GM18907 (cell line): ENCODE results near the gene CTTNBP2.

Experiments
- ATAC-seq: cut with Tn5 transposase; IDR thresholded peaks from one replicate; pipeline ENCODE4 v1.9.1; 2021; ENCODE audit warnings: mild to moderate bottlenecking, moderate library complexity; ENCODE audit not compliant: unreplicated experiment

Gene CTTNBP2

DNA sequence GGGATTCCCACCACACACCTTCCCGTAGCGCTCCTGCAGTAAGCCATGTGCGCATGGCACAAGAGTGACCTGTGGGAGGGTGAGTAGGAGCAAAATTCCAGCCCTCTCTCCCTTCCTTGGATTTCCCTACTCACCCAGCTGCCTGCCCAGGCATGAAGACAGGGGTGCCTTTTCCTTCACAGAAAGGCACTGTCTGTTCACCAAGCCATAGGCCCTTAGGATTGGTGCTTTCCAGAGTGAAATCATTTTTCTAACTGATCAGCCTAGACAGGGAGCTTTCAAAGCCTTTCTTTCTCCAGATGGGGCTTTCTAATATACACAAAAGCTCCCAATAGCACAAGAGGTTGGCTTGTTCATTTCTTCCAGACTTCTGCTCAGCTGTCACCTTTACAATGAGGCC, 79.7 kb downstream of the CTTNBP2 start:
- no peak for ATAC-seq

DNA sequence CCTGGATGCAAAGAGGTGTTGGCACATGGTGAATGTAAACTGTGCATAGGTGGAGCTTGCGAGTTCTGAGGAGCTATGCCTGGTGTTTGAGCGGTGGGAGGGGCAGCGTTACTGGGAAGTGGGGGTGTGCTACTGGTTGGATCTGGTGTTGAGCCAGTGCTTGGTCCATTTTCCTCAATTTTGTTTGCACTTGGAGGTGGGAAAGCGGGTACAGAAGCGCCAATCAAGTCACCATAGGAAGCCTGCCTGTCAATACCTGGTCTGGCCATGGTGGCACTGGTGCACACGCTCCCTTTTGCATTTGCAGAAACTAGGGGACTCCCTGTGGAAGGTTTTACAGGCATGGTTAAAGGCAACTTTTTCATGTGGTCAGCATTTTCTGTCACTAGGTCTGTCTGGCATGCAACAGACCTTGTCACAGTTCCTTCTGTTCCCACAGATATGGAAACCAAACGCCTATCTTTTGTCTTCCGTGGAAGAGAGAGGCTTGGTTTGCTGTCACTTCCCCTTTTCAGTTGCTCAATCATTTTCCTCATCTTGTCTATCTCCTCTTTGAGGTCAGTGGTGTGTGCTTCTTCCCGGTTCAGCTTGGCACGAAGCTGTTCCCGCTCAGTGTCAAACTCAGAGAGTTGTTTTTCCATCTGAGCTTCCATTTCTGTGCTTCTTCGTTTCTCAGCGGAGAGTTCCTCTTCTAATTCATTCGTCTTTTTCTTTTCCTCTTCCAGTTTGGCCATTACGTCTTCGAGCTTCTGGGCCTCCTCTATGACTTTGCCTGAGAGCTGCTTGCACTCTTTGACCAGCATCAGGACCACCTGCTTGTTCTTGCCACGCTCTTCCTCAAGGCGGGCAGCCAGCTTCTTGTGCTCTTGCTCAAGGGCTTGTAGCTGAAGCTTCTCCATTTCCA, 81.1 kb downstream of the CTTNBP2 start:
- ATAC-seq, result peak; percentile 90

DNA sequence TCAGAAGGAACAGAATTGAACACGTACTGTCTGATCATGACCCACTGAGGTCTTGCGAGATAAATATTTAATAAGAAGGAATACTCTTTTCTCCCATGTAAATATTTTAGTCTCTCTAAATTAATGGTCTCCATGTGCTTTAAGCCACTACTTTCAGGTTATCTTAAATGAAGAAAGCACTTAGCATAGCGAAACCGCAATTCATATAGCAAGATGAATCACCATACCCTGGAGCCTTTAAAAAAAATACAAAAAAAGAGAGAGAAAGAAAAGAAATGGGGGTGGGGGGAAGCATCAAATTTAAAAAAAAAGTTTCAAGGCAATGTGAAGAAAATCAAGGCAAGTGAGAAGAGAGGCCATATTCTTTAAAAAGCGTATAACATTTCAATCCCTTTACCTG, 82.5 kb downstream of the CTTNBP2 start:
- no peak for ATAC-seq

DNA sequence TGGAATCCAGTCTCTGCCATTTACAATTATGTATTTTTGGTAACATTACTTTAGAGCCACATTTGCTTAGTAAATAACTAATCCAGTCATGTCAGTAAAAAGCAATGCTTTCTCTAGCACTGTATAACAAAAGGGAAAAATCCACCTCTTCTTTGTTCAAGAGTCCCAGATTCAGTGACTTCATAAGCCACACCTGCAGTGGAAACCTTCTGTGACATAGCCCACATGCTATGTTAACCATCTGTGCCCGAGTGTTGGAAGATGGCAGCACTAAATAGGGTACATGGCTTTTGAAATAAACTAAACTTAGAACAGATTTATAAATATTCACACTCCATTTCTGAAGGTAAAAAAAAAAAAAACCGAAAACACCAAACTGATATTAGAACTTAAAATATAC, 83.0 kb downstream of the CTTNBP2 start:
- no peak for ATAC-seq

DNA sequence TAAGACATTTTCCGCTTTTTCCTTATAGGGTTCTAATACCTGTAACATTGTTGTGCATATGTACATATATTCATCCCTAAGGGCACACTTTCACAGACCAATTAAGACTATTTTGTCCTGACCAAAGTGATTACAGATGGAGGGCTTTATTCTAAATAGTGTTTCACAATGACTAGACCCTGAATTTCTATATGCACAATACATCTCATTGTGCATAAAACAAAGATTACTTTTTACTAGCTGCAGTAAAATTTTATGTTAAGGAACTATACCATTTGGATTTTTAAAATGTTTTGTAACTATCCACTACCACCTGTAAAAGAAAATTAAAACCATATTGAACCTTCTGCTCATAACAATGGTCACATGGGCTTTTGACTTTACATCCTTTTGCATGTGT, 87.8 kb downstream of the CTTNBP2 start:
- no peak for ATAC-seq

DNA sequence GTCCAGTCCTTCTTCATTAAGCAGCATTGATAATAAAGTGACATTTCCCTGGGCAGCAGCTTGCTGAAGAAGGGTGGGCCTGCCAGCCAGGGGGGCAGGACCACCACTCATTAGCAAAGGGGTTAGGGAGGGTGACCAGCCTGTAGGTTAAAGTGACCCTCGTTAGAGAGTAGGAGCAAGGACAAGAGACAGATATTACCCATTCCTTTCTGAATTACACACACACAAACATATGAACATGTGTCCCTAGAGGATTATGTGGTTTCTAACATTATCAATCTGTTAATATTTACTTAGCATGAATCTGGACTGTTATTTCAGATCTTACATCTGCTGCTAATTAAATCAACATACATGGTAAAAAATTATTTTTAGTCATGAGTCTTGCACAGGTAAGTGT, 88.9 kb downstream of the CTTNBP2 start:
- ATAC-seq, result peak; percentile 56

DNA sequence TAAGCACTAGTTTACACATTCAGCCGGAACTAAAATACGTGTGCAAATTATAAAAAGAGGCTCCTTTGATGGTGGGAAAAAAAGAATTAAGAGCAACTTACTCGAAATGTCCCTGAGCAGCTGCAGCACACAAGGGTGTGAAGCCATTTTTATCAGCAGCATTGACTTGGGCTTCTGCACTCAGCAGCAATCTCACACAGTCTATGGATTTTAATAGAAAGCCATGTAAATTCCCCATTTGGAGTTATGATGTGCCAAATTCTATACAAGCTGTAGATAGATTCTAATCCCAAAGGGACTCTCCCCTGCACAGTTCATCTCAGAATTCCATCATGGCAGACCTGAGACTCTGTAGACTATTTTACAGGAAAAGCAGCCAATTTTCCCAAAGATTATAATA, 90.5 kb downstream of the CTTNBP2 start:
- no peak for ATAC-seq

DNA sequence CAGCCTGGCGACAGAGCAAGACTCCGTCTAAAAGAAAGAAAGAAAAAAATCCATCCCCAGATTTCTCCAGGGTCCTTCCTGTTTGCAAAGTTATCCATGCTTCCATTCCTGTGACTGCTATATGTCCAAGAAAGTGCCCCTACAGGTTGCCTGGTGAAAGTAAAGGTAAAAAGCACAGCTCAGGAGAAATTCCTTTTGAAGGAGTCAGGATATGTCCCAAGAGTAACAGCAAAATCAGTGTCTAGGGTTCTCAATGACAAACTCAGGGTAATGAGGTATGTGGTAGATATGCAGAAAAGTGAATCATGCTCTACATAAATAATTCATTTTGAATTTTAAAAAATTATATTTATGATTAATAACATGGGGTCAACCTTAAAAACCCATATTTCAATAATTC, 91.5 kb downstream of the CTTNBP2 start:
- no peak for ATAC-seq

DNA sequence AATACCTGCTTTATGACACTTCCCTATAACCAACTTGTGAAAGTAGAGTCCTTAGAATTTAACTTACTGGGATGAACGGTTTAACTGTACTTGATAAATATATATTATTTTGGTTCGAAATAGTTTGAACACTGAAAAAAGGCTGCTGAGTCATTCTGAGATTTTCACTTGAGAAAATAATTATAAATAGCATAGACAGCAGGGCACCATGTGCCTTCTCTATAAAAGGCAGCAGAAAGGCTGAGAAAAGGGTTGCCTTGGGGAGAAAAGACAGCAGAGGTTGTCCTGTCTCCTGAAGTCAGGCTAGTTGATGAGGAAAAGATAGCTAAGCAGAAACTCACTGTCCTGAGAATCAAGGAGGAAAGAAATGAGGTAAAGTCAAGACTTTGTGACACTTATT, 92.4 kb downstream of the CTTNBP2 start:
- peak; percentile 84 for ATAC-seq

DNA sequence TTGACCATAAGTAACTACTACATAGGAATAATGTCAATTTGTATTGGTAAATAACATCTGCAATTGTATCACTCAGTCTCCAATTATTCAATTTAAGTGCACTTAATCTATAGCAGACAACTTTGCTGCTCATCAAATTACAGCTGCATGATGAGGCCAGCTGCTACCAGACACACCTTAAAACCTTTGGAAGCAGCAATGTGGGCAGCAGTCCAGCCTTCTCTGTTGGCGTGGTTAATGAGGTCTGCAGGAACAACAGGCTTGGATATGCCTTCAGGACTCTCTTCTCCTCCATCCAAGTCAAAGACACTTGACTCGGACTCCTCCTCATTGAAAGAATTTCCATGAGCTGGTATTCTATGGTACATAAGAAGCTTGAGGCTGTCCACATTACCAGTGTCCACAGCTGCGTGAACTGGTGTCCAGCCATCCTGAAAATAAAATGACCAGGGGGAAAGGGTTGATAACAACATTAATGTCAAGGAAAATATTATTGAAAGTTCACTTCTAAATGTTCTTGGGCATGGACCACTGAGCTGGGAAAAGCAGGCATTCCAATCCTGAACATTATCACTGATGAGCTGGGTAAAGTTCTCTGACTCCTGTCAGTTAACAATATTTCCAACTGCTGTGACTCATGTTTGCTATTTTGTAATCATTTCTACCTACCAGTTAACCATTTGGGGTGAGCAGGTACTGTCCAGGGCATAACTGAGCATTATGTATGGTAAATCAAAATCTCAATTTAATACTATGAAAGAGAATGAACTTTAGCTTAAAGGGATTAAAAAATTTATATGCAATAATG, 95.7 kb downstream of the CTTNBP2 start:
- ATAC-seq, result no peak

DNA sequence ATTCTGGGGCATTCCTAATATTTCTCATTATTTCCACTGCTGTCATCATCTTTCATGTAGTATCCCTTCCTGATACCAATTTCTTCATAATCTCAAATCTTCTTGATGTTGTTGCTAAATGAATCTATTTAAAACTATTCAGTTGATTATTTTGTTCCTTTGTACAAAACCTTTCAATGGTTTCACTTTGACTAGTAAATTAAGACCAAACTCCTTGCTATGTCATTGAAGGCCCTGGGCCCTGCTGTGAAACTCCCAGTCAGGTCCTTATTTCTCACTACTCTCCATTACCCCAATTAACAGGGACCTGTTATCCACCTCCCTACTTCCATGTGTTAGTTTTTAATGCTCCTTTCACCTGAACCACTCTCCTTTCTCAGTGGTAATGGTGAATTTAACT, 97.0 kb downstream of the CTTNBP2 start:
- peak; percentile 33 for ATAC-seq

DNA sequence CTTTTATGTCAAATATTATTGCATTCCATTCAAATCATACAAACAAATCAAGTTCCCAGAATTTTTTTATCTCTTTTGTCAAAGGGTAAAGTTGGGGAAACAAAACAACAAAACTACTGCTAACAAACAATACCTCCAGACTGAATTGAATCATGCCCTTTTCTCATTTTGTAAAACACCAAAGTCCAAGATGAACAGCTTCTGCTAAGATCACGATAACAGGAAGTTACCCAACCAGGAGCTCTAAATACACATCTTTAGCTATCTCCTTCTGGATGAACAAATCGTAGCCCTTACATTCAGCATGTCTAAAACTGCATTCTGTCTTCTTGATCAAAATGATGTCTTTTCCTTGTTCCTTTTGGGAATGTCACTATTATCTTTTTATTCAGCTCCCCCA, 97.4 kb downstream of the CTTNBP2 start:
- peak; percentile 26 for ATAC-seq

DNA sequence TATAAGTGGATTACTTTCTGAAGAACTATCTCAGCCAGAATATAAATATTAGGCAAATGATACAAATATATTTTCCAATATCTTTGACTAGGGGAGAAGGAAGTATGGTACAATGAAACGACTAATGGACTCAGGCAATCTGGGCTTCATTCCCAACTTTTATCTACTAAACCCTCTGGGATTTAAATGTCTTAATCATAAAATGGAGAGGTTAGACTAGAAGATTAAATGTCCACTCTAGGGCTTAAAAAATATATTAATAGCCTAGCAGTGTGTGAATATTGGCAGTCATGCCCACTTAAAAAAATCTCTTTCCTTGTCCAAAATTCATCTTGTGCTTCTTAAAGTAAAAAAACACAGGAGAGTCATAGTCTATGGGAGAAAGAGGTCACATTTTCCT, 98.3 kb downstream of the CTTNBP2 start:
- no peak for ATAC-seq

DNA sequence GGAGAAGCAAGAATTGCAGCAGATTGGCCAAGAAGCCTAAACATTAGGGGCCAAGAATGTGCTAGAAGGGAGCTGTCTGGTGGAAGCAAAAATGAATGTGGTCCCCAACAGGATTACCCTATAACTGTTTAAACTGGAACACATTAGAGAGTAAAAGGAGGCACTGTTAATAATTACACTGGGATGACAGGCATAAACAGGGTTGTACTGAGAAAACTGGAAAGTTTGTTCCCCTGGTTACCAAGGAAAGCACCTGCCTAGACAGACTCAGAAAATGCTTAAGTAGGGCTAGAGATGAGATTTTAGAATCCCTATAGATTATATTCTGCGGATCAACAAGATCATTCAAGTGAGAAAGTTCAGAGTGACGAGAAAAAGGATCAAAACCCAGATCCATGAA, 100.8 kb downstream of the CTTNBP2 start:
- peak; percentile 53 for ATAC-seq

DNA sequence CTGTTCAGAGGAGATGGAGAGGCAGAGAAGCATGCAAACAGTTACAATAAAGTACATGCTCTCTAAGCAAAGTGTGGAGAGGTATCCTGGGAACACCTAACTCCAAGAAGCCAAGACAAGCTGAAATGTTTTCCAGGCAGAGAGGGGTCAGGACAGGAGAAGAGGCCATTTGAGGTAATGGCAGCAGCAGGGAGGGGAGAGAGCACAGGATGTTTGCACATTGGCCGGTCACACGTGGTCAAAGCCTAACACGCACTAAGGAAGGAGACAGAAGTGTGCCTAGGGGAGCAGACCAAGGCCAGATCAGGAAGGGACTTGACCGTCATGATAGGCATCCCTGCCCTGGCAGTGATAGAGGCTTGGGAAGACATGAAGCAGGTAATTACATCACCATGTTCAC, 101.5 kb downstream of the CTTNBP2 start:
- no peak for ATAC-seq

DNA sequence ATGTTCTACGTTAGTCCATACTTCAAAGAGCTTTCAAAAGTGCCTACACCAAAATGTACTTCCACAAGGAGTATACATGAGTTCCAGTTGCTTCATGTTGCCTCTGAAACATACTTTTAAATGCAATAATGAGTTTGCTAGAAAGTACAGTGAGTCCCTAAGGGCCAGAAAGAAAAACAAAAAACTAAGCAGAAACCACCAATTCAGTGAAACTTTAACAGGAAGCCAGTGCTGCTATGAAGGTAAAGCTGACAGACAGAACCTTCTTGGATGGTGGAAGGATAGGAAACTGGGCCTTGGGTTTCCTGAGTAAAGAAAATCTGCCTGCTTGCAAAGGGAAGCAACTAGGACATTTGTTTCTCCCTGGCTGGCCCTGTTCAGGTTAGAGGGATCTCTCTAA, 104.2 kb downstream of the CTTNBP2 start:
- ATAC-seq, result peak; percentile 52

DNA sequence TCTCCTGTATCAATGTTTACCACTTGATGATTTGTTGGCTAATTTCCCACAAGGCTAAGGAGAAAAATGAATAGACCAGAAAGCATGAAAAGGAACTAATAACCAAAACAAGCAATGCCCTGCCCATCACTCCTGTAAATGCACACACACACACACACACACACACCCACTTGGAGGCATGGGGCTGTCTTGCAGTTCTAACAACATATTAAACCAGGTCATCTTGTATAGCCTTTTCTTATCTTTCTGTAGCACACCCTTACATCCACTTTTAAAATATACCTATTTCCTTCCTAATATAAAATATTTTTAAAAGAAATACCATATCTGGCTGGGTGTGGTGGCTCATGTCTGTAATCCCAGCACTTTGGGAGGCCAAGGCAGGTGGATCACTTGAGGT, 105.3 kb downstream of the CTTNBP2 start:
- ATAC-seq, result no peak

DNA sequence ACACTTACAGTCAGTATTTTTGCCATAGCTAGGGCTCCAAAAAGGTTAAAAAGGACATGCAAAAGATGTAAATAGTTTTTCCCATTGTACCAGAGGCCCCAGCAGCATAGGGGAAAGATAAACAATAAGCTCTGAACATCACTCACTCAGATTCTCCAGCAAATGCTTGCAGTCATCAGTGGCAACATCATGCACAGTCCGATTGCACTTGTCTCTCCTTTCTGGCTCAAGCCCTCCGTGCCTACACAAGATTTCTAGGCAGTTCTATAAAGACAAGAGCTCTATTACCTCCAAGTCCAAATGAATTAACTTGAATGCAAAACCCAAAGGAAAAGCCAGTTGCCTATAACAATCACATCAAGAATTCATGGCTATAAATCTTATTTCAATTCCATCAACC, 106.3 kb downstream of the CTTNBP2 start:
- ATAC-seq, result no peak

DNA sequence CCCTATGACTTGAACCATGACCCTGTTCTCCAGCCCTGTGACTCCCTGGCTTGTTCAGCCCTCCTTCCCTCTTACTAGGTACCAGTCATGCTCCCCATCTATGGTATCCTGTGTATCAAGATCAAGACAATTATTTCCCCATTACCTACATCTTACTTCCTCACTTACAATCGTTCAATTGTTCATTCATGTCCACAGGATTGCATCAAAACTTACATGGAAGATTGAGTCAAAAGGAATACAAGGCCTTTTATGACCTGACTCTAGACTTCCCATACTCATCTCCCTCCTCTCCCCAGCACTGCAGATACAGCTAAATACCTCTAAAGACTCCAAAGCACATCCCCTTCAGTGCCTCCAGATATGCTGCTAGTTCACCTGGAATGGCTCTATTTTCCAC, 109.2 kb downstream of the CTTNBP2 start:
- ATAC-seq, result no peak

DNA sequence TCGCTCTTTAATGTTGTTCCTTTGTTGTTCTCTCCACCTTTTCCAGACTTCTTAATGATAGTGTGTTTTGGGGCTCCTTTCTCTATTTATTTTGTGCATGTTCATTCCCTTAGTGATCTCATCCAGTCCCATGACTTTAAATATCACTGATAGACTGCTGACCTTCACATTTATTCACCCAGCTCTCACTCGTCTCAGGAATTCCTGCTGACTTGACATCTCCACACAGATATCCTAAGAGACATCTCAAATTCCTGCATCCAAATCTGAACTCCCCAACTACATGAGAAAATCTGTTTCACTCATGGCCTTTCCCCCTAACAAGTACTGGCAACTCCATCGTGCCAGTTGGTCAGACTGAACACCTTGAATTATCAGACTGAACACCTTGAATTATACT, 111.2 kb downstream of the CTTNBP2 start:
- no peak for ATAC-seq

DNA sequence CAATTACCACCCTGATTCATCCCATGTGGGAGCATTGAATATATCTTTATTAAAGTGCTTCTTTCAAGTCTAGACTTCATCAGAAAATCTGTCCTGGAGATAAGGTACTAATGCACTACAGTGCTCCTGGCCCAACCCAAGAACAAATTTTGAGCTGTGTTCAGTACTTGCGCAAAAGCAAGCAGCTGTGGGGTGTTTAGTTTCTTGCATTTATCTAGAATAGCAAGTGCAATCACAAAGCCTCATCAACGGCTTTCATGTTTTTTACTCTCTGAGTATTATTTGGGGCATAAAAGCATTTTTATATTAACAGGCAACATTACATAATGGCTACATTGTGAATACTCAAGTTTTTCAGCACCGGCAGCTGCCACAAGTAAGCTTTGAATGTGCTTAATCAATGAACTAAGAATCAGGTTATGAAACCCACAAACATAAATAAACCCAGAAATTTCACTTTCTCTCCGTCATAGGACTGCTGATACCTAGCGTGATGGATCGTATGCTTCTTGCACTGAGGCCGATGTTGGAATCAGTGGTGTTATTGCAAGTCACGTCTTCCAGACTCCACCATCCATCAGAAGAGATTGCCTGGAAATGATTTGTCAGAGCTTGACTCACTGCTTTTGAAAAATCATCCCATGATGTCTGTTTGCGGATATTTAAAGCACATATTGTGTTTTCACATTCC, 113.1 kb downstream of the CTTNBP2 start:
- ATAC-seq, result no peak

DNA sequence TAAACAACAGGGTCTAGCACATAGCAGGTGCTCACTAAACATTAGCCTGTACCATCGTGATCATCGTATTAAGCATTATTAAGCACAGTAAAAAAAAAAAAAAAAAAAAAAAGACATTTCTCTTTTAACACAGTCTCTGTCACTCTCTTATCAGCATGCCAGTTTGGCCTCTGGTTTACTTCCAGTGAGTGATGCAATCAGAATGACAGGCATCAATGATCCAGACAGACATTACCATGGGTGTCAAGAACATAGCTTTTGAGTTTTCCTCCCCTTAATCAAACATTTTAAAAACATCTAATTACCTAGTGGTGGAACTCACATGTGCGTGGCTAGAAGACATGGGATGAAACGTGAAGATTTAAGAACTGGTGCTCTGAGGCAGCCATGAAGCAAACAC, 115.8 kb downstream of the CTTNBP2 start:
- ATAC-seq, result no peak
